PC-3 (cell line): Measurements from ENCODE around the gene BIRC7. TPM values are rescaled to one million over a fixed set of nuclear protein-coding genes. Genes with fewer than 3 reads are reported as not detected.
A peak's percentile ranks its signal among the peaks of the same experiment; 100 is the strongest.

Experiments
- ATAC-seq: fragments of 200-7000 bp; cut with Tn5 transposase; 2 replicates; pipeline ENCODE4 v1.9.1; 2020; ENCODE audit warnings: mild to moderate bottlenecking, moderate library complexity
- BruUV-seq: library from RNA; stranded (reverse); fragments of 400-500 nt; replicated peaks from 2 replicates; lab custom pipeline; 2021; lab: Mats Ljungman, UMichigan
- CTCF ChIA-PET: fragments of 300-600 bp; sonication (Branson Sonifier 250); formaldehyde crosslinking; loops from one replicate; lab custom pipeline; 2022; ENCODE audit warnings: antibody characterized with exemption; lab: Charles Lee
- POLR2A ChIA-PET: fragments of 300-600 bp; sonication (Branson Sonifier 250); formaldehyde crosslinking; loops from one replicate; lab custom pipeline; 2022; ENCODE audit warnings: antibody characterized with exemption; ENCODE audit not compliant: unreplicated experiment; lab: Charles Lee
- DNase-seq: peaks from one replicate; pipeline ENCODE4 v3.0.0-alpha.2; 2015
- H2AFZ ChIP-seq: fragments of 300-600 bp; sonication (generic); 2 replicates; pipeline ENCODE4 v1.6.0; 2016; ENCODE audit warnings: antibody characterized with exemption, low read length
- H3F3A ChIP-seq: fragments of 300-600 bp; sonication (generic); one replicate; pipeline ENCODE4 v1.6.0; 2017; ENCODE audit warnings: antibody characterized with exemption, low read length, control low read depth, mild to moderate bottlenecking; ENCODE audit not compliant: unreplicated experiment
- H3K27ac ChIP-seq: fragments of 300-600 bp; sonication (generic); 2 replicates; pipeline ENCODE4 v1.5.1; 2016; ENCODE audit warnings: mild to moderate bottlenecking, low read length
- H3K27me3 ChIP-seq: fragments of 300-600 bp; sonication (generic); 2 replicates; pipeline ENCODE4 v1.6.1; 2016; ENCODE audit warnings: low read length, mixed read lengths
- H3K36me3 ChIP-seq: fragments of 300-600 bp; sonication (generic); 2 replicates; pipeline ENCODE4 v1.6.1; 2016; ENCODE audit warnings: low read depth, mixed run types, low read length, mixed read lengths
- H3K4me1 ChIP-seq: fragments of 300-600 bp; sonication (generic); 2 replicates; pipeline ENCODE4 v1.5.1; 2016; ENCODE audit warnings: low read length; ENCODE audit not compliant: insufficient read depth
- H3K4me2 ChIP-seq: fragments of 300-600 bp; sonication (generic); 2 replicates; pipeline ENCODE4 v1.6.0; 2016; ENCODE audit warnings: low read length
- H3K4me3 ChIP-seq: fragments of 300-600 bp; sonication (generic); 2 replicates; pipeline ENCODE4 v1.5.1; 2016; ENCODE audit warnings: mild to moderate bottlenecking, low read length, mixed read lengths
- H3K79me2 ChIP-seq: fragments of 300-600 bp; sonication (generic); 2 replicates; pipeline ENCODE4 v1.6.1; 2017; ENCODE audit warnings: low read length, mixed read lengths
- H3K9ac ChIP-seq: fragments of 300-600 bp; sonication (generic); 2 replicates; pipeline ENCODE4 v1.6.0; 2016; ENCODE audit warnings: mild to moderate bottlenecking, low read length
- H3K9me2 ChIP-seq: fragments of 300-600 bp; sonication (generic); replicated peaks from 2 replicates; pipeline ENCODE4 v1.6.1; 2016; ENCODE audit warnings: mixed run types, low read length, mixed read lengths
- H3K9me3 ChIP-seq: fragments of 300-600 bp; sonication (generic); 2 replicates; pipeline ENCODE4 v1.6.1; 2016; ENCODE audit warnings: low read length, mixed read lengths
- H4K20me1 ChIP-seq: fragments of 300-600 bp; sonication (generic); 2 replicates; pipeline ENCODE4 v1.6.1; 2016; ENCODE audit warnings: low read length, mixed read lengths
- CTCF ChIP-seq: fragments of 300-600 bp; sonication (generic); conservative IDR thresholded peaks from 2 replicates; pipeline ENCODE4 v1.5.1; 2017; ENCODE audit warnings: antibody characterized with exemption, low read depth, mild to moderate bottlenecking, low read length
- EZH2 ChIP-seq: fragments of 300-600 bp; sonication (generic); IDR thresholded peaks from one replicate; pipeline ENCODE4 v1.6.1; 2017; ENCODE audit warnings: antibody characterized with exemption, mild to moderate bottlenecking, low read length; ENCODE audit not compliant: unreplicated experiment
- EZH2phosphoT487 ChIP-seq: fragments of 300-600 bp; sonication (generic); IDR thresholded peaks from 2 replicates; pipeline ENCODE4 v1.6.1; 2018; ENCODE audit warnings: mild to moderate bottlenecking, antibody characterized with exemption, low read length, borderline replicate concordance
- intact Hi-C: fragments of 100-400 bp; cut with micrococcal nuclease; formaldehyde crosslinking; loops from 2 replicates; pipeline ENCODE4 v1.9.0; 2023
- total RNA-seq: library from RNA; depleted of rRNA; stranded (reverse); fragments of >200 nt; gene quantifications from 2 replicates; pipeline ENCODE4 v1.2.3, GENCODE V29; 2014

The BIRC7 gene
- total RNA-seq, 1 experiment from 2014 or later, result not detected

GRCh38 chr20:63192721-63193120 is 43.0 kb upstream of the BIRC7 start:
- Histone ChIP-seq H3K9ac (no peak overlapping the region), H3K4me3 (no peak overlapping the region), H3K9me3 (no peaks in the 10 kb centered on the region), H3K4me1 (peaks cover 24% of the 10 kb centered on the region), H2AFZ (no peak overlapping the region), H3K9me2 (no peaks in the 10 kb centered on the region), H3K27ac (no peak overlapping the region), H4K20me1 (peaks cover 35% of the 10 kb centered on the region), H3F3A (peaks cover 7% of the 10 kb centered on the region), H3K36me3 (peaks cover 17% of the 10 kb centered on the region; the same call in 1 of the 2 replicates), H3K79me2 (peaks cover 29% of the 10 kb centered on the region), H3K27me3 (no peaks in the 10 kb centered on the region), H3K4me2 (no peak overlapping the region)
- CTCF ChIA-PET, result no interaction called here
- intact Hi-C loops, result no loop called here
- TF ChIP-seq CTCF, result no peak
- TF ChIP-seq EZH2, result no peak
- no peak for TF ChIP-seq EZH2phosphoT487
- POLR2A ChIA-PET, result no interaction called here
- DNase-seq (no peak), ATAC-seq (no peak)
- BruUV-seq, result no TSS peak

GRCh38 chr20:63194007-63194796 is 41.5 kb upstream of the BIRC7 start:
- H3K27me3 ChIP-seq, result no peaks in the 10 kb centered on the region
- H3K4me3 ChIP-seq, result no peak overlapping the region
- POLR2A ChIA-PET, result no interaction called here
- H3K9me3 ChIP-seq, result no peaks in the 10 kb centered on the region
- BruUV-seq, result TSS peak; percentile 6
- no peak overlapping the region for H3K27ac ChIP-seq
- H3K9me2 ChIP-seq, result no peaks in the 10 kb centered on the region
- peaks cover 7% of the 10 kb centered on the region for H3F3A ChIP-seq
- no peak for DNase-seq
- intact Hi-C loops, result no loop called here
- H3K4me1 ChIP-seq, result peaks cover 34% of the 10 kb centered on the region
- H3K9ac ChIP-seq, result no peak overlapping the region
- H3K4me2 ChIP-seq, result no peak overlapping the region
- peaks cover 47% of the 10 kb centered on the region for H4K20me1 ChIP-seq
- H3K36me3 ChIP-seq, result peaks cover 17% of the 10 kb centered on the region; the same call in 1 of the 2 replicates
- TF ChIP-seq CTCF (no peak), EZH2phosphoT487 (no peak), EZH2 (no peak)
- H2AFZ ChIP-seq, result no peak overlapping the region
- CTCF ChIA-PET, result no interaction called here
- ATAC-seq, result no peak
- peaks cover 44% of the 10 kb centered on the region for H3K79me2 ChIP-seq

GRCh38 chr20:63194797-63195173 is 40.9 kb upstream of the BIRC7 start:
- H3K9ac ChIP-seq, result no peak overlapping the region
- peaks cover 17% of the 10 kb centered on the region; the same call in 1 of the 2 replicates for H3K36me3 ChIP-seq
- H3K27me3 ChIP-seq, result no peaks in the 10 kb centered on the region
- intact Hi-C loops, result no loop called here
- no peak overlapping the region for H3K27ac ChIP-seq
- H3K9me2 ChIP-seq, result no peaks in the 10 kb centered on the region
- peaks cover 7% of the 10 kb centered on the region for H3F3A ChIP-seq
- no peak overlapping the region for H2AFZ ChIP-seq
- ChIA-PET CTCF (no interaction called here), POLR2A (no interaction called here)
- H3K4me3 ChIP-seq, result no peak overlapping the region
- ATAC-seq (no peak), DNase-seq (no peak)
- TF ChIP-seq CTCF (no peak), EZH2phosphoT487 (no peak), EZH2 (no peak)
- peaks cover 34% of the 10 kb centered on the region for H3K4me1 ChIP-seq
- H3K9me3 ChIP-seq, result no peaks in the 10 kb centered on the region
- BruUV-seq, result no TSS peak
- H4K20me1 ChIP-seq, result peaks cover 53% of the 10 kb centered on the region
- peaks cover 50% of the 10 kb centered on the region for H3K79me2 ChIP-seq
- no peak overlapping the region for H3K4me2 ChIP-seq
